Measurements from ENCODE around the gene RITA1. TPM values are rescaled to one million over a fixed set of nuclear protein-coding genes. Genes with fewer than 3 reads are reported as not detected.
A peak's percentile ranks its signal among the peaks of the same experiment; 100 is the strongest.

The RITA1 gene
- total RNA-seq, 1 experiment from 2014 or later: 20.7 TPM

DNA sequence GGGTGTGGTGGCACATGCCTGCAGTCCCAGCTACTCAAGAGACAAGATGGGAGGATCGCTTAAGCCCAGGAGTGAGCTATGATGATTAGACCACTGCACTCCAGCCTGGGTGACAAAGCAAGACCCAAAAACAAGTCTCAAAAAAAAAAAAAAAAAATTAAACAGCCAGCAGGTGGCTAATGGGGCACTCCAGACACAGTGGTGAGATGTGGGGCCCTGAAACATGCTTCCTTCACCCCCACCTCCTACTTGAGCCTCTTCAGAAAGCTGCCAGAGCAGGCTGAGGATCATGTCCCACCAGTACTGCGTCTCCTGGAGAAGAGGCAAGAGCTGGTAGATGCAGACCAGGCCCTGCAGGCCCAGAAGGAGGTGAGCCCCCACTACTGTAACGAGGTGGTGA is 33.9 kb upstream of the RITA1 start:
- BruUV-seq (replicated peaks): no TSS peak
- RAD21 ChIA-PET (ENCODE audit: low non-redundant PET in 1 of 2, low total read pairs in 2 of 2, uncharacterized antibody in 2 of 2, unreplicated experiment in 2 of 2): no interaction called here

DNA sequence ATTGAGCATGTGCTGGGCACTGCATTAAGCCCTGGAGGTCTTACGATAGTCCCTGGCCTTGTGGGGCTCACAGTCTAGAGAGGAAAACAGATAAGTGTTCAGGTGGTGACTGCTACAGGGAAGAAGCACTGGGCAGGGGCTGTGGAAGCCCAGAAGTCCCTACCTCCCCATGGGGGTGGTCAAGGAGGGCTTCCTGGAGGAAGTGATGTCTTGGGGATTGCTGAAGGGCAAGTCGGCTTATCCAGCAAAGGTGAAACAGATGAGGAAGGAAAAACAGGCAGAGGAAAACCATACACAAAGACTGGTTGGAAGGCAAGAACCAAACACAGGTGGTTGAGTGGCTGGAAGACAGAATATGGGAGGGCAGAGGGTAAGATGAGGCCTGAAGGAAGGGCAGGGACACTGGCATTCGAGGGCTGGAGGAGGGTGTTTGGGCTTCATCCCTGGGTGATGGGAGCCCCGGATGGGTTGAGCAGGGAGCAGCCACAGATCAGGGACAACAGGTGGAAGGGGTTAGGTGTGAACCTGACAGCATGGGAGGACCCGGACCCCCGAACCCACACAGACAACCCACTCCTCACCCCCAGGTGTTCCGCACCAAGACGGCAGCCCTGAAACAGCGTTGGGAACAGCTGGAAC is 33.2 kb upstream of the RITA1 start:
- H2AFZ ChIP-seq (ENCODE audit: low read depth, low read length, poor library complexity, severe bottlenecking): peak overlapping the region; percentile 77
- H3K4me1 ChIP-seq (ENCODE audit: control insufficient read depth in 1 of 2, insufficient read depth in 2 of 2, low read length in 2 of 2): peaks cover 19 to 36% of the 10 kb centered on the region in 2 experiments
- H3K4me2 ChIP-seq (ENCODE audit: low read length): peak overlapping the region; percentile 80
- no peaks in the 10 kb centered on the region for H3K9me3 ChIP-seq (ENCODE audit: control insufficient read depth in 1 of 2, insufficient read depth in 1 of 2, low read depth in 1 of 2, low read length in 2 of 2)
- ChIA-PET CTCF (interaction anchor here (0.8 to 2.6 kb wide), 12 partner anchors 9 to 252 kb away, joined by 3 to 25 read pairs (median 4); partner anchors contain the start of gene RASAL1), RAD21 (ENCODE audit: low non-redundant PET in 1 of 2, low total read pairs in 2 of 2, uncharacterized antibody in 2 of 2, unreplicated experiment in 2 of 2) (interaction anchor here (0.7 to 1.1 kb wide), 2 partner anchors 16 to 22 kb away, joined by 4 to 5 read pairs; no protein-coding TSS in a partner anchor), POLR2A (interaction anchor here (0.8 kb wide), 1 partner anchor 9 kb away, joined by 3 read pairs; no protein-coding TSS in a partner anchor)
- no peaks in the 10 kb centered on the region for H3K79me2 ChIP-seq (ENCODE audit: insufficient read depth, low read length)
- intact Hi-C loops (cut with micrococcal nuclease): no loop called here
- H3K27me3 ChIP-seq (ENCODE audit: insufficient read depth, low read length): no peaks in the 10 kb centered on the region
- BruUV-seq (replicated peaks): no TSS peak
- DNase-seq (ENCODE audit: low read depth, low spot score) (no peak), ATAC-seq (no peak)
- no peaks in the 10 kb centered on the region for H4K20me1 ChIP-seq (ENCODE audit: insufficient read depth)
- H3K27ac ChIP-seq (ENCODE audit: low read depth, low read length): no peak overlapping the region
- TF ChIP-seq, protein P1, sequence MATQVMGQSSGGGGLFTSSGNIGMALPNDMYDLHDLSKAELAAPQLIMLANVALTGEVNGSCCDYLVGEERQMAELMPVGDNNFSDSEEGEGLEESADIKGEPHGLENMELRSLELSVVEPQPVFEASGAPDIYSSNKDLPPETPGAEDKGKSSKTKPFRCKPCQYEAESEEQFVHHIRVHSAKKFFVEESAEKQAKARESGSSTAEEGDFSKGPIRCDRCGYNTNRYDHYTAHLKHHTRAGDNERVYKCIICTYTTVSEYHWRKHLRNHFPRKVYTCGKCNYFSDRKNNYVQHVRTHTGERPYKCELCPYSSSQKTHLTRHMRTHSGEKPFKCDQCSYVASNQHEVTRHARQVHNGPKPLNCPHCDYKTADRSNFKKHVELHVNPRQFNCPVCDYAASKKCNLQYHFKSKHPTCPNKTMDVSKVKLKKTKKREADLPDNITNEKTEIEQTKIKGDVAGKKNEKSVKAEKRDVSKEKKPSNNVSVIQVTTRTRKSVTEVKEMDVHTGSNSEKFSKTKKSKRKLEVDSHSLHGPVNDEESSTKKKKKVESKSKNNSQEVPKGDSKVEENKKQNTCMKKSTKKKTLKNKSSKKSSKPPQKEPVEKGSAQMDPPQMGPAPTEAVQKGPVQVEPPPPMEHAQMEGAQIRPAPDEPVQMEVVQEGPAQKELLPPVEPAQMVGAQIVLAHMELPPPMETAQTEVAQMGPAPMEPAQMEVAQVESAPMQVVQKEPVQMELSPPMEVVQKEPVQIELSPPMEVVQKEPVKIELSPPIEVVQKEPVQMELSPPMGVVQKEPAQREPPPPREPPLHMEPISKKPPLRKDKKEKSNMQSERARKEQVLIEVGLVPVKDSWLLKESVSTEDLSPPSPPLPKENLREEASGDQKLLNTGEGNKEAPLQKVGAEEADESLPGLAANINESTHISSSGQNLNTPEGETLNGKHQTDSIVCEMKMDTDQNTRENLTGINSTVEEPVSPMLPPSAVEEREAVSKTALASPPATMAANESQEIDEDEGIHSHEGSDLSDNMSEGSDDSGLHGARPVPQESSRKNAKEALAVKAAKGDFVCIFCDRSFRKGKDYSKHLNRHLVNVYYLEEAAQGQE (IDR thresholded peaks at IDR 0.05; ENCODE audit: low read depth): no peak
- TF ChIP-seq, protein P2, sequence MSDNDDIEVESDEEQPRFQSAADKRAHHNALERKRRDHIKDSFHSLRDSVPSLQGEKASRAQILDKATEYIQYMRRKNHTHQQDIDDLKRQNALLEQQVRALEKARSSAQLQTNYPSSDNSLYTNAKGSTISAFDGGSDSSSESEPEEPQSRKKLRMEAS (IDR thresholded peaks at IDR 0.05): no peak
- TF ChIP-seq ZFX (IDR thresholded peaks at IDR 0.05): no peak
- no peaks in the 10 kb centered on the region for H3K36me3 ChIP-seq (ENCODE audit: control insufficient read depth in 1 of 2, insufficient read depth in 2 of 2, low read length in 2 of 2)
- peak overlapping the region; percentile 48; the same call in 1 of the 2 replicates for H3K9ac ChIP-seq (ENCODE audit: low read length)
- H3K4me3 ChIP-seq (replicated peaks in 1 of 2; ENCODE audit: low read depth in 1 of 2, low read length in 2 of 2): peak overlapping the region; percentile 43 to 56
- H3K9me2 ChIP-seq (ENCODE audit: insufficient read depth): no peaks in the 10 kb centered on the region

More for the DNA sequence above, 33.9 kb upstream of the RITA1 start:
- H3K27ac ChIP-seq (ENCODE audit: low read depth, low read length): no peak overlapping the region
- H3K9ac ChIP-seq (ENCODE audit: low read length): no peak overlapping the region
- no peak overlapping the region for H3K4me2 ChIP-seq (ENCODE audit: low read length)
- H3K9me2 ChIP-seq (ENCODE audit: insufficient read depth): no peaks in the 10 kb centered on the region
- intact Hi-C loops (cut with micrococcal nuclease): no loop called here
- no peak overlapping the region for H3K4me3 ChIP-seq (replicated peaks in 1 of 2; ENCODE audit: low read depth in 1 of 2, low read length in 2 of 2)
- no peaks in the 10 kb centered on the region for H3K36me3 ChIP-seq (ENCODE audit: control insufficient read depth in 1 of 2, insufficient read depth in 2 of 2, low read length in 2 of 2)
- no peaks in the 10 kb centered on the region for H3K9me3 ChIP-seq (ENCODE audit: control insufficient read depth in 1 of 2, insufficient read depth in 1 of 2, low read depth in 1 of 2, low read length in 2 of 2)
- H3K4me1 ChIP-seq (ENCODE audit: control insufficient read depth in 1 of 2, insufficient read depth in 2 of 2, low read length in 2 of 2): peaks cover 19 to 36% of the 10 kb centered on the region in 2 experiments
- TF ChIP-seq, protein P3, sequence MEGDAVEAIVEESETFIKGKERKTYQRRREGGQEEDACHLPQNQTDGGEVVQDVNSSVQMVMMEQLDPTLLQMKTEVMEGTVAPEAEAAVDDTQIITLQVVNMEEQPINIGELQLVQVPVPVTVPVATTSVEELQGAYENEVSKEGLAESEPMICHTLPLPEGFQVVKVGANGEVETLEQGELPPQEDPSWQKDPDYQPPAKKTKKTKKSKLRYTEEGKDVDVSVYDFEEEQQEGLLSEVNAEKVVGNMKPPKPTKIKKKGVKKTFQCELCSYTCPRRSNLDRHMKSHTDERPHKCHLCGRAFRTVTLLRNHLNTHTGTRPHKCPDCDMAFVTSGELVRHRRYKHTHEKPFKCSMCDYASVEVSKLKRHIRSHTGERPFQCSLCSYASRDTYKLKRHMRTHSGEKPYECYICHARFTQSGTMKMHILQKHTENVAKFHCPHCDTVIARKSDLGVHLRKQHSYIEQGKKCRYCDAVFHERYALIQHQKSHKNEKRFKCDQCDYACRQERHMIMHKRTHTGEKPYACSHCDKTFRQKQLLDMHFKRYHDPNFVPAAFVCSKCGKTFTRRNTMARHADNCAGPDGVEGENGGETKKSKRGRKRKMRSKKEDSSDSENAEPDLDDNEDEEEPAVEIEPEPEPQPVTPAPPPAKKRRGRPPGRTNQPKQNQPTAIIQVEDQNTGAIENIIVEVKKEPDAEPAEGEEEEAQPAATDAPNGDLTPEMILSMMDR (IDR thresholded peaks at IDR 0.05 in 2 of 3, conservative IDR thresholded peaks at IDR 0.05 in 1 of 3; ENCODE audit: borderline replicate concordance in 1 of 3, insufficient read depth in 1 of 3, low read depth in 2 of 3, low read length in 2 of 3): 0 out of 6 replicates have a peak, but pooled peaks of 1 of the 3 experiments have one; percentile 2
- TF ChIP-seq CEBPB (IDR thresholded peaks at IDR 0.05; ENCODE audit: low read depth): no peak
- H3K79me2 ChIP-seq (ENCODE audit: insufficient read depth, low read length): no peaks in the 10 kb centered on the region
- H3K27me3 ChIP-seq (ENCODE audit: insufficient read depth, low read length): no peaks in the 10 kb centered on the region
- CTCF ChIA-PET: interaction anchor here (1.0 kb wide), 1 partner anchor 11 kb away, joined by 4 read pairs; no protein-coding TSS in a partner anchor
- H4K20me1 ChIP-seq (ENCODE audit: insufficient read depth): no peaks in the 10 kb centered on the region
- H2AFZ ChIP-seq (ENCODE audit: low read depth, low read length, poor library complexity, severe bottlenecking): no peak overlapping the region
- POLR2A ChIA-PET: no interaction called here
- DNase-seq (ENCODE audit: low read depth, low spot score) (no peak), ATAC-seq (no peak)
